ENCODE results near the gene SMARCA4. TPM values are rescaled to one million over a fixed set of nuclear protein-coding genes. Genes with fewer than 3 reads are reported as not detected.

Gene SMARCA4
- total and polyA plus RNA-seq, 2 experiments from 2014 or later: 177 to 336 TPM

GRCh38 chr19:10976131-10976892 lies 15.5 kb downstream of the SMARCA4 start:
- Mint-ChIP-seq H3K4me3 (no peak overlapping the region), H3K9me3 (peaks cover 7% of the 10 kb centered on the region), H3K27me3 (ENCODE audit: insufficient read depth, low read depth, poor library complexity) (peaks cover 4% of the 10 kb centered on the region), H3K4me1 (peaks cover 18% of the 10 kb centered on the region; the same call in 2 of the 3 replicates), H3K27ac (peak overlapping the region; percentile 5; the same call in 1 of the 2 replicates), H3K36me3 (ENCODE audit: low read depth) (peaks cover 26% of the 10 kb centered on the region)
- peaks cover 62% of the 10 kb centered on the region for H4K20me1 ChIP-seq (replicated peaks; ENCODE audit: insufficient read depth)
- H3K4me1 ChIP-seq (ENCODE audit: insufficient read depth): no peaks in the 10 kb centered on the region; the same call in none of the 2 replicates
- H3K36me3 ChIP-seq (ENCODE audit: insufficient read depth): no peaks in the 10 kb centered on the region
- TF ChIP-seq ETS1 (IDR thresholded peaks at IDR 0.05) (no peak), REST (IDR thresholded peaks at IDR 0.05; ENCODE audit: unreplicated experiment) (no peak), JUNB (IDR thresholded peaks at IDR 0.05; ENCODE audit: unreplicated experiment) (no peak), NANOG (IDR thresholded peaks at IDR 0.05; ENCODE audit: borderline replicate concordance) (no peak), STAT1 (IDR thresholded peaks at IDR 0.05; ENCODE audit: unreplicated experiment) (no peak), EZH2phosphoT487 (IDR thresholded peaks at IDR 0.05; ENCODE audit: unreplicated experiment) (no peak), CREB1 (CRISPR knock-in tag; IDR thresholded peaks at IDR 0.05; ENCODE audit: low read depth) (no peak), ZNF462 (CRISPR knock-in tag; IDR thresholded peaks at IDR 0.05) (no peak), ZNF331 (CRISPR knock-in tag; IDR thresholded peaks at IDR 0.05; ENCODE audit: low read depth) (no peak)
- no peaks in the 10 kb centered on the region for H3K9me2 ChIP-seq (ENCODE audit: insufficient read depth)
- H3K27ac ChIP-seq (ENCODE audit: low read depth): peak overlapping the region; percentile 72
- no peak overlapping the region for H3K4me2 ChIP-seq
- H3K79me2 ChIP-seq (replicated peaks; ENCODE audit: insufficient read depth): peaks cover 100% of the 10 kb centered on the region
- H3F3A ChIP-seq (replicated peaks; ENCODE audit: low read depth): 0 out of 2 replicates have a peak, but pooled peaks cover 8% of the 10 kb centered on the region
- no peak overlapping the region for H3K4me3 ChIP-seq
- ATAC-seq: no peak
- H2AFZ ChIP-seq: no peak overlapping the region
- no peak for DNase-seq (ENCODE audit: low spot score)
- no peaks in the 10 kb centered on the region for H3K27me3 ChIP-seq (ENCODE audit: insufficient read depth)

Measured in GM23338 (cell line).